Skeletal muscle cell (primary cell): ENCODE results near the gene MAD1L1.
"Not testable (repeated sequence)": the region's sequence is repeated elsewhere in the genome, so short reads cannot be mapped to it uniquely, and the experiment has no call there.

Source experiments
- DNase-seq: peaks from one replicate; pipeline ENCODE4 v3.0.0-alpha.2; 2010; ENCODE audit warnings: low read depth
- H3K4me3 ChIP-seq: 2 replicates; pipeline ENCODE4 v1.5.1; 2011; ENCODE audit warnings: low read depth, mild to moderate bottlenecking, control low read depth, low read length, moderate library complexity

The MAD1L1 gene

DNA sequence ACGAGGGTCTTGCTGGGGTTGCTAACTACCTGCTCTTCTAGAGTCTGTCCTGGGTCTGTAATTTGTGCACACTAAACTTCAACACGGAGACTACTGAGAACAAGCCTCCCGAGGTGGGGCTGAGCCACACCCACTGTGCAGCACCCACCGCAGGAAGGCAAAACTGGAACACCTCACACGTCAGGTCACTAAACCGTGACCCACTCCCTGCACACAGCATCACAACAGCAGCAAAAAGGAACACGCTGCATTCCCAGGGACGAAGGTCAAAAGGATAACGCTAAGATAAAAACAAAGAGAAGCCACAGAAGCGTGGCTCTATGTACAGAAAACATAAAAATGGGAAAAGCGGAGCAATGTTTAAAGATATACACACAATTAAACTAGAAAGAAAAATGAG is 170.1 kb downstream of the MAD1L1 start:
- no peak overlapping the region for H3K4me3 ChIP-seq
- no peak for DNase-seq

DNA sequence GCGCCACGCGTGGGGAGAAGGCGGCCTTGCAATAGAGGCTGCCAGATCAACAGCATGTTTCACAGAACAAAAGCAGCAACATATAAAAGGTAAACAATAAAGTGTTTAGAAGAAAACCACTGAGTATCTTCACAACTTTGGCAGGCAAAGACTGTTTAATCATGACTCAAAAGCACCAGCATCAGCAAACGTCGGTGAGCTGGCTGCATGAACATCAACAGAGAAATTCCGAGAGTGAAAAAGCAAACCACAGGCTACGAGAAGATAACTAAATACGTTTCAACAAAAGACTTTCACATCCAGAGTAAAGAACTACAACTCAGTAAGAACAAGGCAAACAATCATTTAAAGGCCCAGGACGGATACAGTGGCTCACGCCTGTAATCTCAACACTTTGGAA is 172.0 kb downstream of the MAD1L1 start:
- no peak for DNase-seq
- H3K4me3 ChIP-seq = no peak overlapping the region

DNA sequence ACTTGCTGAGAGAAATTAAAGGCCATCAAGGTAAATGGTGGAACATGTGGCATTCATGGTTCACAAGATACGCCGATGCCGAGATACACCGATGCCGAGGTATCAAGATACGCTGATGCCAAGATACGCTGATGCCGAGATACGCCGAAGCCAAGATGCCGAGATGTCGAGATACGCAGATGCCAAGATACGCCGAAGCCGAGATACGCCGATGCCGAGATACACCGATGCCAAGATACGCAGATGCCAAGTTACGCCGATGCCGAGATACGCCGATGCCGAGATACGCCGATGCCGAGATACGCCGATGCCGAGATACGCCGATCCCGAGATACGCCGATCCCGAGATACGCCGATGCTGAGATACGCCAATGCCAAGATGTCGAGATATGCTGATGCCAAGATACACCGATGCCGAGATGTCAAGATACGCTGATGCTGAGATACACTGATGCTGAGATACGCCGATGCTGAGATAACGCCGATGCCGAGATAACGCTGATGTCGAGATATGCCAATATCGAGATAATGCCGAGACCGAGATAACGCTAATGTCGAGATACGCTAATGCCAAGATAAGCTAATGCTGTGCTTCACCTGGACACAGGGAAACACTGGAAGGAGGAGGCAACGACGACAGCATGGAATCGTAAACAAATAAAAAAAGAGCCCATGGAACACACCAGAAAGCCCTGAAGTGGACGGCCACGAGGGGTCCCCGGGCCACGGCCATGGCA is 172.6 kb downstream of the MAD1L1 start:
- DNase-seq = no peak
- no peak overlapping the region for H3K4me3 ChIP-seq

DNA sequence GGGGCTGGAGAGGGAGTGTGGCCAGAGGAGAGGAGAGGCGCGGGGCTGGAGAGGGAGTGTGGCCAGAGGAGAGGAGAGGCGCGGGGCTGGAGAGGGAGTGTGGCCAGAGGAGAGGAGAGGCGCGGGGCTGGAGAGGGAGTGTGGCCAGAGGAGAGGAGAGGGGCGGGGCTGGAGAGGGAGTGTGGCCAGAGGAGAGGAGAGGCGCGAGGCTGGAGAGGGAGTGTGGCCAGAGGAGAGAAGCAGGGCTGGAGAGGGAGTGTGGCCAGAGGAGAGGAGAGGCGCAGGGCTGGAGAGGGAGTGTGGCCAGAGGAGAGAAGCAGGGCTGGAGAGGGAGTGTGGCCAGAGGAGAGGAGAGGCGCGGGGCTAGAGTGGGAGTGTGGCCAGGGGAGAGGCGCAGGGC is 174.5 kb downstream of the MAD1L1 start:
- DNase-seq = not testable (repeated sequence)

DNA sequence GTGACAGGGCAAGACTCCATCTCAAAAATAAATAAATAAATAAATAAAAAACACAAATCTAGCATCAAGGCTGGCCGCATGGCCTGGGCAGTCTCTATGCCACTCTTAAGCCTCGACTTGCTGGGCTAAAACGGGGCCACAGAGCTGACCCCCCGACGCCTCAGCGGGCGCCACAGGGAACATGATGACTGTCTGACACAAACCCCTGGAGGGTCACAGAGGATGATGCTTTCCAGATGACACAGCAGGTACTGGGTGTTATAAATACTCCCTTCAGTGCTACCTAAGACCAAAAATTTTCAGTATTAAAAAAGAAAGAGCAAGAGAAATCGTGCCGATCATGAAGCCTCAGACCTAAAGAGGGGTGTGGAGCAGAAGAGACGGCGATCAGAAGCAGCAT is 176.8 kb downstream of the MAD1L1 start:
- DNase-seq = no peak
- no peak overlapping the region for H3K4me3 ChIP-seq

More for the DNA sequence above, 174.5 kb downstream of the MAD1L1 start:
- H3K4me3 ChIP-seq = not testable (repeated sequence)

DNA sequence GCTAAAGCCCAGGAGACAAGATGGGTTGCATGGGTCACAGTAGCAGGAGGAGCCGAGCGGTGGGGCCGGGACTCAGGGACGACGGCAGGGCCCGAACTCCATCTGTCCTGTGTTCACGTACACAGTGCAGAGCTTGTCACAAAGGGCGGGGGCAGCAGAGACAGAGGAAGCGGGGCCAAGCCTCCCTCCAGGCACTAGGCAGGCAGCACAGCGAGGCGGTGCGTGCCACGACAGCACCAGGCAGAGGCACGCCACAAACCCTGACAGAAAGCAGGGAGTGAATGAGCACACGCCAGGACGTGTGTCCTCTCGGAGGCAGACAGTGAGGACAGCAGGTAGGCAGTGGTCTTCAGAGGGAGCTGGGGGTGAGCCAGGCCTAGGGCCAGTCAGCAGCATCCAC is 177.8 kb downstream of the MAD1L1 start:
- DNase-seq = no peak

DNA sequence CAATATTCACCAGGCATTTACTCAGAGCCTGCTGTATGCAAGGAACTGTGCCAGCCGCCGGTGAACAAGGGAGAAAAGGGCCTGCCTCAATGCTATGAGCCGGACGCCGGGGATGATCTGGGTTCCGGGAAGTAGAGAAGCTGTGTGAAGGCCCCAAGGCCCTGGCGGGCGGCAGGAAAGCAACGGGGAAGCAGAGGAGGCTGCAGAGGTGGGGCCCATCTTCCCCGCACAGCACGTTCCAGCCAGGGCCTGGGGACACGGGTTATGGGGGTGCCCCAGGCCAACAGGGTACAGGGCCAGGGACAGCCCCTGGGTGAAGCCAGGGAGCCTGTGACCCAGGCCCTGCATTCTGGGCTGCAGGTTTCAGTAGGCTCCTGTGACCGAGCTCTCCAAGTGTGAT is 179.3 kb downstream of the MAD1L1 start:
- H3K4me3 ChIP-seq = no peak overlapping the region
- no peak for DNase-seq

More for the DNA sequence above, 177.8 kb downstream of the MAD1L1 start:
- H3K4me3 ChIP-seq = no peak overlapping the region

DNA sequence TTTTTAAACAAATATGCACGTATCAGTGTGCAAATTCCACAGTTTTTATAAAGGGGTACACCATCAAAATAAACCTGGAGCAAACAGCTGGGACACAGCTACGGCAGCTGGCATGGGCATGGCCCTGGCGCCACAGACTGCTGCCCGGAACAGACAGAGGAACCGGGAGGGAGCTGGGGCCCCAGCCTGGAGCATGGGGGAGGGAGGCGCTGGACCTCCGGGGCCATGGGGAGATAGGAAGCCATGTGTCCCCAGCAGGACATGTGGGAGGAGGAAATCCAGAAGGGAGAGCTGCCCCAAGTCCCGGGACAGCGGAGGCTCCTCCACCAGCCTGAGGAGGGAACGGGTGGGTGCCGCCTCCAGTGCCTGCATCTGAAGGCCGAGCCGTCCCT is 180.1 kb downstream of the MAD1L1 start:
- H3K4me3 ChIP-seq = no peak overlapping the region
- DNase-seq = no peak

DNA sequence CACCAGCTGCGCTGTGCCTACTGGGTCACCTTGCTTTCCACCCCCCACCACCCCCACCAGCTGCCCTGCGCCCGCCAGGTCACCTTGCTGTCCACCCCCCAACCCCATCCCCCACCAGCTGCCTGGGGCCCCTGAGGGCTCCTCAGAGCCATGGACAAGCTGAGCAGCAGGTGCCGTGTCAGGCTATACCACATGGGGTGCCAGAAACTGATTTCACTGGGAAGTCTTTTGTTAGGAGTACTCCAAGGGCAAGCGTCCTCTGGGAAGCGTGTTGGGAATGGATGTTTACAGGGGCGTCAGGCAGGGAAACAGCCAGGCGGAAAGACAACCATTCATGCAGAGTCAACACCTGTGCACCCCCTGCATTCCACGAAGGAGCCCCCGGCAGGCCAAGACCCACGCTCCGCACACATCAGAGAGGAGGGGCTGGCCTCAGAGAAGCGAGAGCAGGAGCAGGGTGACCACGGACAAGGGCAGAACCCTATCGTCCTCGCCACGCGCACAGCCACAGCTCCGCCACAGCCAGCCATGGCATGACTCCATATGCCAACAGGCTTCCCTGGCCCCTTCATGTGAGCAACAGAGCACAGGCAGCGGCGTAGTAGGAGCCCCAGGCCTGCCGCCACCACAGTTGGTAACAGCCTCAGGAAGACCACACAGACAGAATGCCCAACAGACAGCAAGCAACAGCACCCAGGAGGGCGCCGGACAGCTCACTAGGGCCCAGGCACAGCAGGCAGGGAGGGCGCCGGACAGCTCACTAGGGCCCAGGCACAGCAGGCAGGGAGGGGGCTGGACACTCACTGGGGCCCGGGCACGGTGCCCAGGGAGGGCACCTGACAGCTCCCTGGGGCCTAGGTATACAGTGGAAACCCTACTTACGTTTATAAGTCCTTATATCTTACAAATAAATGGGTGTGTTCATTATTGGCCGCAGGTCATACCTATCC is 180.8 kb downstream of the MAD1L1 start:
- no peak overlapping the region for H3K4me3 ChIP-seq
- DNase-seq = no peak

DNA sequence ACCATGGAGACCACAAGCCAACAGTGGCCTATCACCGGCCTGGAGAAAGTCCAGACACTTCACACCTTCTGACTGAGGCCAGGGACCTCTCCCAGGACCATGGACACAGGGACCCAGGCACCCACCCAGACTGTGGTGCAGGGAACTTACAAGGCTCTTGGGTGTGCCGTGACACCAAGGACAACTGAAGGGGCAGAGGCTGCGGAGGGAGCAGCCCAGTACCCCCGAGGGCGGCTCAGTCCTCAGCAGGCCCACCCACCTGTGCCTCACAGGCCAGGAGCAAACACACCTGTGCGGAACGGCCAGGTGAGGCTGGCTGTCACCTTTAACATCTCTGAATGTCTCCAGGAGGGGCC is 182.3 kb downstream of the MAD1L1 start:
- DNase-seq = no peak
- H3K4me3 ChIP-seq = no peak overlapping the region

DNA sequence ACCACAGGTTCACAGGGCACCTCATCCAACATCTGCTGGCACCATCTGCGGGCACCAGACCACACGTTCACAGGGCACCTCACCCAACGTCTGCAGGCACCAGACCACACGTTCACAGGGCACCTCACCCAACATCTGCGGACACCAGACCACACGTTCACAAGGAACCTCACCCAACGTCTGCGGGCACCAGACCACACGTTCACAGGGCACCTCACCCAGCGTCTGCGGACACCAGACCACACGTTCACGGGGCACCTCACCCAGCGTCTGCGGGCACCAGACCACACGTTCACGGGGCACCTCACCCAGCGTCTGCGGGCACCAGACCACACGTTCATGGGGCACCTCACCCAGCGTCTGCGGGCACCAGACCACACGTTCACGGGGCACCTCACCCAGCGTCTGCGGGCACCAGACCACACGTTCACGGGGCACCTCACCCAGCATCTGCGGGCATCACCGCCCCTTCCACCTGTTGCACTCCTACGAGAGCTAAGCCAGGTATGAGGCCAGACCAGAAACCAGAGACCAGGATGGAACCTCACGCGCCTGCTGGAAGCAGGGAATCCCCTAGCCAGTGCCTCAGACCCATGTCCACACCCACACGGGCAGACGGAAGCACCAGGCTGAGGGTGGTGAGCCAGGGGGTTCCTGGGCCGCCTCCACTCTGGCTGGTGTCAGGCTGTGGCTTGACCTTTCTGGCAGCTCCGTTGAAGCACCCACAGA is 182.8 kb downstream of the MAD1L1 start:
- DNase-seq = no peak
- no peak overlapping the region for H3K4me3 ChIP-seq

DNA sequence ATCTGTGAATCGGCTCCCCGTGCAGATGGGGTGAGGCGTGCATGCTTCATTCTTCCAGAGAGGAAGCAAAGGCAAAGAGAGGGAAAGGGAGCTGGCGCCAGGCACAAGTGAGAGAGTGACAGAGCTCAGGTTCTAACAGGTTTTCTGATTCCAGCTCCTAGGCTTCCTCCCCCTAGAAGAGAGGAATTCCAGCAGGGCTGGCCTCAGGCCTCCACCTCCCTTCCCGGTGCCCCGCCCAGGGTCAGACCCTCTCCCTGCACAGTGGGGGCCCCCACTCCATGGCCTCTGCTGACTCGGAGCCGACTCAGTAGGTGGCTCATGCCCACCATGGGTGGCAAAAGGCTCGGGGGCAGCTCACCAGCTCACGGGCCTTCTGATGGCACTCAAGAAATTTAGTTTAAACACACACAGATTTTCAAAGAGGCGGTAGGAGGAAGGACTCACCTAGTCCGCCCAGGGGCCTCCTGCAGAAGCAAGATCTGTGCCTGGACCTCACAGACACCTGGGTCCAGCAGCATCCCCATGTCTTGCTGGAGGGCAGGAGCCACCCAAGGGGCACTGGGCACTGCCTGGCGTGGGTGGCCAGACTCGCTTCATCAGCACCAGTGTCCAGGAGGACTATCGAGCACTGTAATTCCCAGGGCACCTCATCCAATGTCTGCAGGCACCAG is 183.5 kb downstream of the MAD1L1 start:
- H3K4me3 ChIP-seq = no peak overlapping the region
- no peak for DNase-seq

DNA sequence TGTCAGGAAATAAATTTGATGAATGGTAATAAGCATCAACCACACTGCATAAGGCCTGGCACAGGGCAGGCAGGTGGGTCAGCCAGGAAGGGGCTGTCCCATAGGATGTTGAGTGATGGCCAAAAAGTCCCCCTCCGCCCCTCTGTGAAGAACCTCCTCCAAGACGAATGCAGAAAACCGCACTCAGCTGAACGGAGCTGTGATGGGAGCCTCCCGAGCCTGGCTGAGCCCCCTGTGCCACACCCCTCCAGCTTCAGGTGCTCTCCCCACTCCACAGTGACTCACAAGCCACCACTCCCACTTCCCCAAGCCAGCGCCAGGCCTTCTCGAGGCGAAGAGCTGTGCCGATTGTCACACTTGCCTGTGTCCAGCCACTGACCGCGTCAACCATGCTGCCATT is 184.2 kb downstream of the MAD1L1 start:
- no peak overlapping the region for H3K4me3 ChIP-seq
- DNase-seq = no peak

DNA sequence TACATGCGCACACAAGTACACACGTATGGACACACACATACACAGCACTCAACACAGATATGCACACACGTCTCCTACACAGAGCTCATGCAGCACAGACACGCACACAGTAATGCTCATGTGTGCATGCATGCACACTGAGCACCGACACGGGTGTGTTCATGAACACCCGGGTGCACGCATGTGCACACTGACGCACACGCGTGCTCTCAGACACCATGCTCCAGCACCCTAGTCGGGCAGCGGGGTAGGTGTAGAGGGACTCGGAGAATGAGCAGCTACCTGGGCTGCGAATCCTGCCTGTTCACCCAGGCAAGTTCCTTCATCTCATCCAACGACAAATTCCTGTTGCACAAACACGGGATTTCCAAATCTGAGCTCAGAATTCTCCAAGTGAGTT is 184.7 kb downstream of the MAD1L1 start:
- H3K4me3 ChIP-seq = no peak overlapping the region
- DNase-seq = no peak

DNA sequence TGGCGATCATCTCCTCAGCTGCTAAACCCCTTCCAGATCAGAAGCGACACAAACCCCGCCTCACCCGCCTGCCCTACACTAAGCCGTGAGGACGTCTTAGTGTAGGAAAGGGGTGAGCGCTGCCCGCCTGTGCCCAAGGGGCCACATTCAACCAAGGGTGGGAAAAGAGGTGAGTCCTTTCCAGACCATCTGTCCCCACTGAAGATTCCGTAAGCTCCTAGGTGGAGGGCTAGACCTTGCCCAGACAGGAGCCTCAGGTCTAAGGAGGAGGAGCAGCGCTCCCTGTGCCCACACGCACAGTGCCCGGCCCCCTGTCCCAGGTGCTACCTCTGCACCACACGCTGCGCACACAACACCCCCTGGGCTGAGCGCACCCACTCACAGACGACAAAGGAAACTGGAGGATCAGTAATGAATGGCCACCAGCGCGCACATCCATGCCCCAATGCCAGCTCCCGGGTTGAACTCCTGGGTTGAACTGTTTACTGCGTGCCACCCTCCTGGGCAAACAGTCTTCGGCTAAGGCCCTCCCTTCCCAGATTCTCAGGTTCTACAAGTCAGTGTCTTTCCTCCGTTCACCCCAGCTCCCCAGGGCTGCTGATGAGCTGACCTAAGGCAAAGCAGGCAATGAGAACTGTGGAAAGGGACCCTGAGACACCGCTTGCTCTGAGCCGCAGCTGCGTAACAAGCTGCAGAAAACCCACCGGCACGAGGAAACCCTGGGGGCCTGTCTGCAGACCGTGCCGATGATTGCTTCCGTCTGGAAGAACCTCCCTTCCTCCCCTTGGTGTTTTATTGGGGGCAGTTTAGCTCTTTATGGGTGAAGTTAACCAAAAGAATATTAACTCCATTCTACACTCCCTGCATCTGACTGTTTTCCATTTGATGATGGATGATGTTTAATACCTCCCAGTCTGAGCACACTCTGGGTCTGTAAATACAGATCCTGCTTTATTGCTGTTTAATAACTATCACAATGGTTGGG is 185.9 kb downstream of the MAD1L1 start:
- no peak overlapping the region for H3K4me3 ChIP-seq
- DNase-seq = no peak

DNA sequence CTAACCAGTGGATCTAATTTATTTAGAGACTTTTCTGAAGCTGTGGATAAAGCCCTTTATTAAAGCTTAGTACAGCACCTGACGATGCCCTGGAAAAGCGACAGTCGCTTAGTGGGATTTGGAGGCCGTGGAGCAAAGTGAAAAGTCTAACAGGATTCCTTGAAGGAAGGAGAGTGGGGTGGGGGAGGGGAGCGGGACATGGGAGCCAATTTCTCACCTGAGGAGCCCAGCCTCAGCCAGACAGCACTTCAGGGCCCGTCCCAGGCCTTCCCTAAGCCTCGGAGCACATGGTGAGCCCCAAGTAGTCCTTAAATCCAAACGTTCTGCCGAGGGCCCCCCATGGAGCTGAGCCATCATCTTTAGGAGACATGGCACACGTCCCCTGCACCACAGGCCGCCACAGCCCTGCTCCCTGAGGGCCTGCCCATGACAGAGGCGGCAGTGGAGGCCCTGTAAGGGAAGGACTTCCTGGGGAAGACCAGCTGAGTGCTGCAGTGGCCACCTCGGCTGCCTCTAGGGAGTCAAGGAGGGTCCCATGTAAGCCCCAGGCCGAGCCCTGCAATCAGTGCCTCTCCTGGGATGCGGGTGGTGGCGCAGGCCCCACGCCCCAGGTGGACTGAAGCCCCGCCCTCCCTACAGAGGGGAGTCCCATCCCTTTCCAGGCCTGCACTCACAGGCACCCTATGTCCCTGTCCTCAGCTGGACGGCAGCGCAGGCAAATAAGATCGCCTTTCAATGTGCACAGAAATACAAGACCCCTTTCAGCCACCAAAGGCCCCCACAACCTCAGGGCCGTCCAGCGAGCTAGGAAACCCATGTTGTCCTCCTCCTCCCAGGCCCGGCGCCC is 187.0 kb downstream of the MAD1L1 start:
- no peak for DNase-seq
- H3K4me3 ChIP-seq = no peak overlapping the region

DNA sequence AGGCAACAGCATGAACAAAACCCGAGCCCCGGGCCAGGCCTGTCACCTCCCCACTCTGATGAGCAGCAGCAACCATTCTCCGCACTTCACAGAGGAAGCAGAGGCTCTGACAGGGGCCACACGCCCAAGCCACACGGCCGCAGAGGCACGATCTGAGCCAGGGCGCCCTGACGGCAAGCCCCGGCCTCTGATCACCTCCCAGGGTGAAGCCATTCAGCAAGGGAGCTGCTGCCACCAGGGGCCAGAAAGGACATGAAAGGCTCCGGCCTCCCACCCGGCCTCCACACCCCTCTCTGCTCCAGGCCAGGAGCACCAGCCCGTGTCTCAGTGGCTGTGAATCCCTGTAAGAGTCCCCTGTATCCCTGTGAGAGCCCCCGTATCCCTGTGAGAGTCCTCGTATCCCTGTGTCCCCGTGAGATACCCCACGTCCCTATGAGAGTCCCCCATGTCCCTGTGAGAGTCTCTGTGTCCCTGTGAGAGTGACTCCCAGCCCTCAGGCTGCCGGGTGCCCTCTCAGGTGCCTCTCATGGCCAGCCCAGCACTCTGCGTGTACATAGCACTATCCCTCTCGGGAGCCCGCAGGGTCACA is 187.8 kb downstream of the MAD1L1 start:
- DNase-seq = no peak
- H3K4me3 ChIP-seq = no peak overlapping the region
